NCI-H2196 treated with DMSO at 0.1 percent for 48 hours (cell line): ENCODE measurements around the gene FNDC3B.
"Not testable (repeated sequence)": the region's sequence is repeated elsewhere in the genome, so short reads cannot be mapped to it uniquely, and the experiment has no call there.

ENCODE experiments used
- DNase-seq: peaks from one replicate; lab custom pipeline; 2025; ENCODE audit not compliant: unreplicated experiment; lab: John Stamatoyannopoulos, UW

Gene FNDC3B

DNA sequence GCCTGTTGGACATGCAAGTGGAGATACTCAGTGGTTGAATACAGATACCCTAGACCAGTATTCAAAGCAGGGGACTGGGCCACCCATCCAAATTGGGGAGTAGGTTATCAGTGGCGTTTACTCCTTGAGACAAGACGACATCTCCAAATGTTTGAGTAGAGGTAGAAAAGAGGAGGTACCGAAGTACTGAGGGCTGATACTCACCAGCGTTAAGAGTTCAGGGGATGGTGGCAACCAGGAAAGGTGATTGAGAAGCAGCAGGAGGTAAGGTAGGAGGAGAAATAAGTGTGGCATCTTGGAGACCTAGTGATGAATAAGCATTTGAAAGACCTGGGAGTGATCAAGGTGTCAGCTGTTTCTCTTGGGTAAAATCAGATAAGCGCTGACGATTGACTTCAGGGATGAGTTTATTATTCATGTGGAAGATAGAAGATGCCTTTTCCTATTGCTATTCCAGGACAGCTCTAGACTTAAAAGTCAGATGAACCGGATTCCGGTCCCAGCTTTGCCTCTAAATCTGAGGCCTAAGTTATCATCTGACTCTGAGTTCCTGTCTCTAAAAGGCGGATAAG lies 312.6 kb downstream of the FNDC3B start:
- no peak for DNase-seq

DNA sequence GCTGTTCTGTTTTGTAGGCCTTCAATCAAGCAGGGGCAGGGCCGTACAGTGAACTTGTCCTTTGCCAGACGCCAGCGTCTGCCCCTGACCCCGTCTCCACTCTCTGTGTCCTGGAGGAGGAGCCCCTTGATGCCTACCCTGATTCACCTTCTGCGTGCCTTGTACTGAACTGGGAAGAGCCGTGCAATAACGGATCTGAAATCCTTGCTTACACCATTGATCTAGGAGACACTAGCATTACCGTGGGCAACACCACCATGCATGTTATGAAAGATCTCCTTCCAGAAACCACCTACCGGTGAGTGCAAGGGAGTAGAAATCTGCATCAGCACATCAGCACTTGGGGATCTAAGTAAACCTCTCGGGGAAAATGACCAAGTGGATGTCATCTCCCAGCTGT lies 313.4 kb downstream of the FNDC3B start:
- no peak for DNase-seq

DNA sequence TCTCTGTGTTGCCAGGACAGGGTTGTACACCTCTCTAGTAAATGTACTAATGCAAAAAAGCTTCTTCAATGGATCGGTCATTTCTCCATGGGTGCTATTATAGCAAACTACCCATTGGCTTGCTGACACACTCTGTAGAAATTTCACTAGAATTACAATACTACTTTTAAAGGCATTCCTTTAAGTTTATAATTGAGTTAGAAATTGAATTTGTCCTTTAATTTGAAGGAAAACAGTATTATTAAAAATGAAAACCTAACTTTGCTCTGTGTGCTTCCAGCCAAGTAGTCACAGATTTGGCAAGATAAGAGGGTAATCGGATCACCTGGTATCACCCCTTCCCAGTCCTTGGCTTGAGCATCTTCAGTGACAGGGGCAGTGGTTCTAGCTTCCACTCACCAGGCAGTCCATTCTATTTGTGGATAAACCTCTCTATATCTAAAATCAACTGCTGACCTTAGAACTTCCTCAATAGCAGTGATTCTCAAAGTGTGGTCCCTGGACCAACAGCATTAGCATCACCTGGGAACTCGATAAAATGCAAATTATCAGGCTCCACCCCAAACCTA lies 315.6 kb downstream of the FNDC3B start:
- no peak for DNase-seq

DNA sequence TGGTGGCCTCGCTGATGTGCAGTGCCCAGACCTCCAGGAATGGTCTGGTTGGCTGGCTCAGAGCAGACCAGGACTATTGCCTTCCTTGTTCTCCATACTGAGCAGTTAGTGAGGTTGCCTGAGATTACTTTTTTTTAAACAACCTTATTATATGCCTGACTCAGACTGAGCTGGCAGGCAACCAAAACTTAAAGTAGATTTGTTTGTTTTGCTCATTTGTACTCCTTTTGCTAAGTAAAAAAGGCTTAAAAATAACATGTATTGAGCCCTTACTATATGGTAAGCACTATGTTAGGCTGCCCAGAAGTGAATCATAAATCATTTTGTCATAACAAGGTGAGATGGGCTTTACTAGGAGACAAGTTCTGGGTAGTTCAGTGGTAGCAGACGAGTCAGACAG lies 316.5 kb downstream of the FNDC3B start:
- DNase-seq, result peak; percentile 18

DNA sequence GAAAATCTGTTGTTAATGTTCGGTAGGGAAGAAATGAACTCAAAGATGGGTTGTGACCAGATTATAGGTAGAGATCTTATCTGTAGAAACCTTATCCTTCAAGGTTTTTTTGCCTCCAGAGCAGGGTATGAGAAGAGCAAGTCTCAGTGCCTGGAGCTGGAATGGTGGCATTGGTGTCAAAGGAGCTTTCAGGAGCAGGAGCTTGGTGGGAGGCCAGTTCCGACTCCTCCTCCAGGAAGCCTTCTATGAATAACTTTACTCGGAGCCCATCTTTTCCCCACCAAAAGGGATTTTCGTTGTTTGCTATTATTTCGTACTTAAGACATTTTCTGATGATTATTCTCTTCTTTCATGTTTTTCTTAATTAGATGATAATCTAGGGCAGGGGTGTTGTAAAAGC lies 317.0 kb downstream of the FNDC3B start:
- no peak for DNase-seq

DNA sequence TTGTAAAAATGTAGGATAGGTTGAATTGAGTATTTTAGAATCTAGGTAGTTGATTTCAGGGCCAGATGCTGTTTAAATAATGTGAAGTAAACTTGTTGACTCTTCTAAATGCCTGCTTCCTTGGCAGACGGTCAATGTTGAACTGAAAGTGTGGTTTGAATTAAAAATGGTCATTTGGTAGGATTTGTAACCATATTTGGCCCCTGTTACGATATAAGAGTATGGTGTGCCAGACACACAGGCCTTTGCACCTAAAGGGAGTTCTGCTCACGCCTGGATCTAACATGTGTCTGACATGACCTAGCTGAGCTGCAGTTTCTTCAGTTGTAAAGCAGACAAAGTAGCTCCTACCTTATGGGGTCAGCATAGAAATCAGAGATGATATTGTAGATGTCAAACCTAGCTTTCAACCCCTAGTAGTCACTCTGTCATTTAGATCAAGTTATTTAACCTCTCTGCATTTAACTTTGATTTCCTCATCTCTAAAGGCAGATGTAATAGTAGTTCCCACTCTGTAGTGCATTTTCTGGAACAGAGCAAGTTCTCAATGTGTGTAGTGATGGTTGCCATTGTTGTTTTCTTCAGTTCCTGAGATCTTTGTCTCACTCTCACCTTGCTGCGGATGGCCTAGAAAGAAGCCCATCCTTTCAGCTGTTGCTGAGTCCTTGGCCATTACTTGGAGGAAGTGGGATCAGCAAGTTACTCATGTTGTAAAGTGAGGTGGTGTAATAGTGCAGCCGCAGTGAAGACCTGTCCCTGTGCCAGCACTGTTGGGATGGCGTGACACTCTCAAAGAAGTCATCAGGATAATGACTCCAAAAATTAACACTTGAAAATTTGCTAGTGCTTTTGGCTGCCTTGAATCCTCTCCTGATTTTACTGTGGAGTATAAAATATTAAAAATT lies 318.7 kb downstream of the FNDC3B start:
- DNase-seq, result no peak

DNA sequence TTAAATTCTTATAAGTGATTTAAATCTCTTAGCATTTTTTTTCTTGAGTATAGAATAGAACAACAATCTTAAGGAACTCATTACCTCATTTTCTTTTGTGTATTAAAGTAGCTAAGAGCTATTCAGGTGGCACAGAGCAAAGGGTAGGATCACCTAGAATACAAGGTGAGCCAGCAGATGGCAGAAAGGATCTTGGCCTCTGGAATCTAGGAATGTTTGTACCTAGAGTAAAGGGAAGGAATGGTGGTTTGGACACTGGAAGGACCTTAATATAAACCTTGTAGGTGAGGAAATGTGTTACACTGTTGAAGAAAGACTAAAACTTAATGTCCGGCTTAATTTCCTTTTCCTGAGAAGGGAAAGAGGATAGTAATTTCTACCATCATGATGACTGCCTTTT lies 319.9 kb downstream of the FNDC3B start:
- no peak for DNase-seq

DNA sequence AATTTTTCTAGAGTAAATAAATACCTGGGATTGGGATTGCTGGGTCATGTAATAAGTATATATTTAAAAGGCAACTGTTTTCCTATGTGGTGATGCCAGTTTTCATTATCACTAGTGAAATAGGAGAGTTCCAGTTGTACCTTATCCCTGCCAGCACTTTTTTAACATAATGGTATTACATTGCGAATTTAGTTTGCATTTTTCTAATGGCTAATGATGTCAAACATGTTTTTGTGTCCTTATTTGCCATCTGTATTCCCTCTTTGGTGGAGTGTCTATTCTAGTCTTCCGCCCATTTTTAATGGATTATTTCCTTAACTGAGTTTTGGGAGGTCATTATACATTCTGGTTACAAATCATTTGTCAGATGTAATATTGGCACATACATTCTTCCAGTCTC lies 320.6 kb downstream of the FNDC3B start:
- no peak for DNase-seq

DNA sequence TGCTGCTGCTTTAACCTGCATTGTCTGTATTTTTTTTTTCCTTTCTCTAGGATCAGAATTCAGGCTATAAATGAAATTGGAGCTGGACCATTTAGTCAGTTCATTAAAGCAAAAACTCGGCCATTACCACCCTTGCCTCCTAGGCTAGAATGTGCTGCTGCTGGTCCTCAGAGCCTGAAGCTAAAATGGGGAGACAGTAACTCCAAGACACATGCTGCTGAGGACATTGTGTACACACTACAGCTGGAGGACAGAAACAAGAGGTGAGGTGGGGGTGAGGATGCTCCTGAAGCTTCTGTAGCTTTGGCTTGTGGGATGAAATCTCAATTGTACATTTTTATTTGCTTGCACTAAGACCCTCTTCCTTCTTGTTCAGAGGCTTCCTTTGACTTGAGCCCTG lies 323.2 kb downstream of the FNDC3B start:
- DNase-seq, result no peak

DNA sequence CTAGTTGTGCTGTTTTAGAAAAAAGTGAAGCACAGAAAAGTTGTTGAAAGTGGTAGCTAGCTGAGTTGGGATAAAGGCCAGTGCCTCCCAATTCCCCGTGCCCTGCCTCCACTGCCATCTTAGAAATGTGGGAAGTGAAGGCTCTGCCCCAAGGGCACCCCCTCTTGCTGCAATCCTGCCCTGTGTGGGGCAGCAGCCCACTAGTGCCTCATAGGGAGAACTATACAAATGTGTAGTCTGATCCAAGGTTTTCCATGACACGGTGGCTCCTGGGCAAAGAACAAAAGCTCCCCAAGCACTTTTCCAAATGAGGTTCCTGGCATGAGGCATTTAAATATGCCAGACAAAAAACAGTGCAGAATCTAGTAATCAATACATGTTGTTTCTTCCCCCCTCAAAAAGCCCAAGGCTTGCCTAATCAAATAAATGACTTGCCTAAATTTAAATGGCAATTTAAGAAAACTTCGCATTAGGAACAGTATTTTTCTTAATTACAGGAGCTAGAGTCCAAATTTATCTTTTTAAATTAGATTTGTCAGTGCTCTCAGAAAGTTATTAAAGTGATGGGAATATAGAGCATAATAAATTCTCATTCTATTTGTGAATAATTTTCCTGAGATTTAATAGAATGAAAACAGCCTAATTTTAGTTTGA lies 325.1 kb downstream of the FNDC3B start:
- no peak for DNase-seq

DNA sequence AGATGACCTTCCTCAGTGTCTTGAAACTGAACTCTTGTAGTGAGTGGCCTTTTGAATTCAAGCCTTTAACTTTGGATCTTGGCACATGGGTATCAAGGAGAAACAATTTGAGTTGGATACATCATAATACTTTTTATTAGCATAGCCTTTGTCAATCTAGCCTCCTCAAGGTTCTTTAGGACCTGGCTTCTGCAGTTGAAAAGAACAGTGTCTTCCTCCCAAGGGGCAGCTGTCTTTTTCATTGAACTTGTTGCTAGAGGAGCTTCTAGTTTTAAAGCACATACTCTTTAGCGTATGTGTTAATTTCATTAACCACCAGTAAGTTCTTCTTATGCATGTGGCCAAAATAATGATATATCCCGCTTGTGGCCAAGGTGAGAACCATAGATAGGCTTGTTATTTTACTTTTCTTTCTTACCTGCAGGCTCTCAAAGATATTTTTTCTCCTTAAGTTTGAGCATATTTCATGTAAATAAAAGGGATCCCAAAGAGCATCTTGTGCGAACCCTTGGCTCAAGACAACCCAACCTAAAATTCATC lies 325.7 kb downstream of the FNDC3B start:
- DNase-seq, result no peak

DNA sequence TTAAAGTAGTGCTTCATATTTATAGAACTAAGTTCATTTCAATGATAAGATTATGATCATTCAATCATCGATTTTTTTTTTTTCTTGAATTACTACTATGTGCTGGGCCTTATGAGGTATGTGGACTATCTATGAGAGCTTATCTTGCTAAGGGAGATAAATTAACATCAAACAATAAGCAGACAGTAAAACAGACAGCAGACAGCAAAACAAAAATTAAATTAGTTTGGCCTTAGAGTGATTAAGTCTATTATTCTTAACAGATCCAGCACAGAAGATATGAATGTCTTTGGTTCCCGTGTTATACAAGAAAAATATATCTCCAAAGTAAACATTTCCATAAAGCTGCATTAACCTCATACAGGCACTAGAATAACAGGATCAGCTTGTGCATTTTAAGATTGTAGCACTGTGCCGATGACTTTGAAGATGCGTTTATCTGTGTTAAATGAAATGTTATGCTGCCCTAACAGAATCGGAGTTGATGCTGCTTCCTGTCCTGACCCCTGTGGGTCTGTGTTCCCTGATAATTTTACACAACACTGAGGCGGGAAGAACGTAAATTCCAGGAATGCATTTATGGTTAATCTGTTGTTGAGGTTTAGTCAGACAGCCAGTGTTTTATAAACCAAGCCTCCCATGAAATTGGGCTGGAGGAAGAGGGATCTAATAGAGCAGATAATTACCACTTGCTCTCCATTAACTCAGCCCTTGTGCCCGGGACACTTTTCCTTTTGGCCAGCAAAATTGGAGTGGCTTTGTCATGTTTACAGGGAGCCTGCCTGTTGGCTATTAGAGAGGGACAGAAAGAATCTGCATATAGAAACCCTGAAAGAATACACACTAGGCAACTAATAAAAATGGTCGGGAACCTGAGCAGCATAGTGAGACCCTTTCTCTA lies 328.1 kb downstream of the FNDC3B start:
- DNase-seq, result no peak

DNA sequence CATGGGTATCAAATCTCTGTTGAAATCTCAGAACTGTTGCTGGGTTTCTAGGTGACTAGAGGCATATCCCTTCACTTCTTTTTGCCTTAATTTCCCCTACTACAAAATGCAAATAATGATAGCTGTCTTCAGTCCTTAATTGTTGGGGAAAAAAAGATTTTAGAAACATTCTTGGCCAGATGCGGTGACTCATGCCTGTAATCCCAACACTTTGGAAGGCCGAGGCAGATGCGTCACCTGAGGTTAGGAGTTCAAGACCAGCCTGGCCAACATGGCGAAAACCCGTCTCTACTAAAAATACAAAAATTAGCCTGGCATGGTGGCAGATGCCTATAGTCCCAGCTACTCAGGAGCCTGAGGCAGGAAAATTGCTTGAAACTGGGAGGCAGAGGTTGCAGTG lies 329.2 kb downstream of the FNDC3B start:
- DNase-seq, result not testable (repeated sequence)

DNA sequence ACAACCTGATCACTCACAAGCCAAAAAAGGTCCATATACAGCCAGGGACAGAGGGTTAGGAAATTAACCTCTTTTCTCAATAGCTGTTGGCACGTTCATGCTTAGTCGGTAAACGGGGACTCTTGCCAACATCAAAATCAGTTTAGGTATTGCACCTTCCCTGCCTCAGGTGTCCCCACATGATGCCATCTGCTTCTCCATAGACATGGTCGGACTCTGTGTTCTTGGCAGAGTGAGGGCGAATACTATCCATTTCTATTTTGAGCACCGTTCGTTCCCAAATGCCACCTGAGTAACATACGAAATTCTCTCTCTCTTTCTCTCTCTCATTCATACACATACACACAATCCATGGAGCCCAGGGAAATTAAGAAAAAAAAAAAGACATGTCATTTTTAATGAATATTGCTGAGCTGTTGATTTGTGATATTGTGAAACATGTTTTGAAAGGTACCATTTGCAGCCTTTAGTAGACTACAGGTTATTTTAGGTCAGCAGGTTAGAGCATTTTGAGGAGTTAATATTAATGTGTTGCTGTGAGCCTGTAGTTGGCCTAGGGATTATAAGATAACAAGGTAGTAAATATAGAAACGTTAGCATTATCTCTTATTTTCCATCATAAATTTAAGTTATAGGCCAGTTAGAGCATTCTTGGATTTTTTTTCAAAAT lies 330.3 kb downstream of the FNDC3B start:
- DNase-seq, result no peak

DNA sequence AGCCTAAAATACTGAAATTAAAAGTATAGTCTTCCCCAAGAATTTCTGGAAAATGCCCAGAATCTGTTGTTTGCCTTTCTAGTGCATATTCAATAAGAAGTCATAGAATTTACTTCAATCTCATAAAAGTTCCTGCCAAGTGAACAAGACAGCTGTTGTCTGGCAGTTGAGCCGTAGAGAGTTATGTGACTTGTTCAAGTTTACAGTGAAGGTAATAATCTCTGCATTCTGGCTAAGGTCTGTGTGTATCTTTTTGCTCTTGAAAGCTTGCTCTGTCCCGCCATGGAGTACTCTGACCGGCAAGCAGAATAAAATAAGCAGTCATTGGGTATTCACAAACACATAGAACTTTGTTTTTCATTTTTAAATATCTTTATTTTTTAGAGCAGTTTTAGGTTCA lies 331.0 kb downstream of the FNDC3B start:
- DNase-seq, result no peak

DNA sequence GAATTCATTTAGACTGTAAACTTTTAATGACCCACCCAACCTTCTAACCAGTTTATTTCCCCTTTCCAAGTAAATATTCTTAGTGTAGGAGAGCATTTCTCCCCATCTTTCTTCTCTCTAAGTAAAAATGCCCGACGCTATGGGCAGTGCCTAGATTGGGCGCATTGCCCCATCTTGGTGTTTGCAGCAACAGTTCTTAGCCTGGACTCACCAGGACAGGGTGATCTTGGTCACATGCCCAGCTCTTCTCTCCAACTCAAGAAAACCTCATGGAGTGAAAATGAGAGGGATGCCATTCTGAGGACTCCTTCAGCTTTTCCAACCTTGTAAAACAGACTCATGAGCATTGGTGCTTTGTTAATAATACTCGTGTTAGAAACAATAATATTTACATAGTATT lies 332.2 kb downstream of the FNDC3B start:
- no peak for DNase-seq

DNA sequence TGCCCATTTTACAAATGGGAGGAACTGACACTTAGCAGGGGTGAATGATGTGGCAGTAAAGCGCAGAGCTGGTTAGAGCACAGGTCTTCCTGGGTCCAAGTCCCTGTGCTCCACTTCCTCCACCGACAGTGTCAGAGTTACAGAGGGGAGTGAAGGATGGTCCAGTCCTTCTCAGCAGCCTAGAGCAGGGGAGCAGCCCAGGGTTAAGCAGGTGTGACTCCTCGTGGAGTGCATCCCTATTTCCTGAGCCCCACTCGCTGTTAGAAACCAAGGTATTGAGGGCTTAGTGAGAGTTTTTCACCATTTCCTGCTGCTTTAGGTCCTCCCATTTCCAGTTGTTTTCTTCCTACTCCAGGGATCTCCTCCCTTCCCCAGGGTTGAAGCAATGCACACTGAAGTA lies 333.5 kb downstream of the FNDC3B start:
- no peak for DNase-seq

DNA sequence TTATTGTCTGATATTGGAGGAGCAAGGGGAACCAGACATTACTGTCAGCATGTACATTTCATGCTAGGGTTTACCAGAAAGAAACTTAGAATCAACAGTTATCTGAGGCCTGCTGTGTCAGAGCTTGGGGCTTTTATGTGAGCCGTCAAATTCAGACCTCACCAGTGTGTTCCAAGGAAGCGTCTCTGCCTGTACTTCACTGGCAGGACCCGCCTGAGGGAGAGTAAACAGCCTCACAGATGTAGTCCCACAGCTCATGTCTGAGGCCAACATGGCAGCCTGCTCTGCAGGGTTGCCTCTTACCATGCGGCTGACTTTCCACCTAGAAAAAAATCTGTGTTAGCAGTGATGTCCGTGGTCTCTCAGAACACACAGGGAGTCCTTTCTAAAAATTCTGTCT lies 334.5 kb downstream of the FNDC3B start:
- DNase-seq, result no peak

DNA sequence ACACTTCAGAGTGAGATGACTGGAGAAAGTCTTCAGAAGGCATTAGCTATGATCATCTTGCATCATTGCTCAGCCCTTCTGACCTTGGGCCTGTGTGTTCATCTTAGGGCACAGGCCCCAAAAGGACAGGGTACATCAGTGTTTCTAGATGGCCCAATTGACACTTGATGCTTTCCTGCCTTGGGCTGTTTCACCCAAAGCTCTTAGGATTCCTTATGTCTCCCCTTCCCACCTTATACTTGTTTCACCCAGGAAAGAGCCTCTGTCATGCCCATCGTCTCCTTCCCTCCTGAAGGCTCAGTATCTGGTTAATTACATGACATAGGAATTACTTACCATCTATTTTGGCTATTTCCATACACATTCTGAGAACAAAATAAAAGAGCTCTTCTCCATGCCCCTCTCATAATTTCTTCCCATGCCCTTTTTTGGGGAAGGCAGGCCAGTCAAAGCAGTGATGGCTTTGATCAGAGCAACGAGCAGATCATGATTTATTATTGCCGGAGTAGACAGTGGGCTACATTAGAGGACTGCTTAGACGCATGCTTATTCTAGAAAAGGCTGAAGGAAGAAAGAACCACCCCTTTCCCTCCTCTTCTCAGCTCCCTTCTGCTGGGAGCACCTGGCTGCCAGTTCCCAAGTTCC lies 335.9 kb downstream of the FNDC3B start:
- no peak for DNase-seq

DNA sequence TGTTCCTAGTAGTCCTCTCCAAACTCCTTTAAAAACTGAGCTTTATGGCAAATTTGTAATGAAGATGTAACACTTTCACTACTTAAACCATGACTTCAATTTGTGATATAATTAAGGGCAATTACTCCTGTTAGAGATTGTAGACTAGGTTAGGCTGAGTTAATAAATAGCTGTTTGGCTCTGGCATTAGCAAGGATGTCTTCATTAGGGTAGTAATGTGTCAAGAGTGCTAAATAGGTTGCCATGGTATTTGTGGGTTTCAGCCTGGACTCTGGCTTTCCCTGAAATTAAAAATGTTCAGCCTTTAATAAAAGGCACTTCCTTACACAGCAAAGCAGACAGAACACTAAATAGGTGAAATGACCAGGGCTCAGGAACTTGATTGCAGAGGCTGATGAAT lies 337.0 kb downstream of the FNDC3B start:
- no peak for DNase-seq
